Testis (tissue), 3 donors: Measurements from ENCODE around the gene TMEM151A. TPM values are rescaled to one million over a fixed set of nuclear protein-coding genes. Genes with fewer than 3 reads are reported as not detected.

Experiments used
- DNase-seq: peaks from one replicate; pipeline ENCODE4 v3.0.0-alpha.2; 2019
- H3K27ac ChIP-seq, 2 donors: fragments of 200-600 bp; sonication (generic); one replicate each; pipeline ENCODE4 v1.5.1; 2019
- H3K27me3 ChIP-seq: fragments of 200-600 bp; sonication (generic); one replicate; pipeline ENCODE4 v1.5.1; 2019
- H3K36me3 ChIP-seq: fragments of 200-600 bp; sonication (generic); one replicate; pipeline ENCODE4 v1.5.1; 2017; ENCODE audit warnings: low read depth; ENCODE audit errors: missing control alignments
- H3K4me1 ChIP-seq: fragments of 200-600 bp; sonication (generic); one replicate; pipeline ENCODE4 v1.5.1; 2019
- H3K4me3 ChIP-seq, 2 donors: fragments of 200-600 bp; sonication (generic); one replicate each; pipeline ENCODE4 v1.5.1; 2017 to 2019
- H3K9me3 ChIP-seq: fragments of 200-600 bp; sonication (generic); one replicate; pipeline ENCODE4 v1.5.1; 2017
- CTCF ChIP-seq, 3 experiments: fragments of 450-650 bp in 2 of 3; fragments of 200-600 bp in 1 of 3; sonication (generic) in 1 of 3; IDR thresholded peaks; one replicate each; pipeline ENCODE4 v1.5.1; 2016 to 2019; ENCODE audit warnings: antibody characterized with exemption in 3 of 3, mild to moderate bottlenecking in 2 of 3, moderate library complexity in 1 of 3
- POLR2A ChIP-seq: fragments of 450-650 bp; IDR thresholded peaks from one replicate; pipeline ENCODE4 v1.6.1; 2017; ENCODE audit warnings: antibody characterized with exemption, mild to moderate bottlenecking, moderate library complexity
- WGBS, 2 donors: methylation state at CpG; one replicate each; pipeline ENCODE4 v1.1.5; 2018; 5-methylcytosine and 5-hydroxymethylcytosine counted together
- intact Hi-C: fragments of 100-400 bp; cut with DNase I; formaldehyde crosslinking; loops from one replicate; pipeline ENCODE4 v1.15.1; 2023; ENCODE audit warnings: low total_unique reads
- polyA plus RNA-seq: library from polyadenylated mRNA; stranded (reverse); fragments of 350-450 nt; fragmentation: Illumina TruSeq; extraction: RNeasy Lipid Tissue Mini Kit (QIAGEN cat#74804); gene quantifications from one replicate; pipeline ENCODE4 v1.2.3, GENCODE V29; 2014; ENCODE audit warnings: low read depth, low replicate concordance; ENCODE audit not compliant: insufficient read depth
- total RNA-seq, 2 donors: library from RNA; depleted of rRNA; stranded (reverse); fragments of >200 nt; gene quantifications; one replicate each; pipeline ENCODE4 v1.2.3, GENCODE V29; 2016

The TMEM151A gene
- total and polyA plus RNA-seq, 3 donors from 2014 or later, result 0.90 to 1.7 (median 1.4) TPM

DNA sequence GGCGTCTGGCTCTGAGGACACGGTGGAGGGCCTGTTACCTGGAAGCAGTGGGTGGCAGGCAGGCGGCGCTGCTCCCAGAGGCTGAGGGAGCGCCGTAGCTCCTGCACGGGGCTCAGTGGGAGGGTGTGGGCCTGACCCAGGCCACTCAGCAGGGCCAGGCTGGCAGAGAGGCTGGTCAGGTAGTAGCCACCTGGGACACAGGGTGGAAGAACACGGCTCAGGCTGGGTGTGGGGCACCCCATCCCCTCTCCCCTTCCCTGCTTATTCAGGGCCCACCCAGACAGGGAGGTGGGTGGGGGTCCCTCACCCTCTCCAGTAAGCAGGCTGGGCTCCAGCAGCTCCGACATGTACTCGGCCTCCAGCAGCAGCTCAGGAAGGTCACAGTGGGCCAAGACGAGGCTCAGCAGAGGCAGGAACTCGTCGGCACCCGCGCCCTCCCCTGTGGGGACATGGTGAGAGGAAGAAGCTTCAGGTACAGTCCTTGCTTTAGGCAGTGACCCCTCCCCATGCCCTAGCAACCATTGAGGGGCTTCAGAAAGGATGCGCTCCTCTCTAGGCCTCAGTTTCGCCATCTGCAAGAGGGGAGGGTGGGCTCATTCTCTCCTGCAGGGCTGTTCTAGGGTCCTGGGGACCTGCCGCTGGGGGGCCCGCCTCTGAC, 41.7 kb downstream of the TMEM151A start:
- no peak for TF ChIP-seq CTCF (IDR thresholded peaks at IDR 0.05)
- no peak for TF ChIP-seq POLR2A
- Histone ChIP-seq H3K27ac (no peak overlapping the region), H3K4me1 (peaks cover 18% of the 10 kb centered on the region), H3K27me3 (no peaks in the 10 kb centered on the region), H3K9me3 (no peaks in the 10 kb centered on the region), H3K36me3 (no peaks in the 10 kb centered on the region), H3K4me3 (no peak overlapping the region)
- 91 to 92% methylated on average over 6 to 17 of the region's 19 CpGs for WGBS, 2 donors
- intact Hi-C loops, result no loop called here
- no peak for DNase-seq

DNA sequence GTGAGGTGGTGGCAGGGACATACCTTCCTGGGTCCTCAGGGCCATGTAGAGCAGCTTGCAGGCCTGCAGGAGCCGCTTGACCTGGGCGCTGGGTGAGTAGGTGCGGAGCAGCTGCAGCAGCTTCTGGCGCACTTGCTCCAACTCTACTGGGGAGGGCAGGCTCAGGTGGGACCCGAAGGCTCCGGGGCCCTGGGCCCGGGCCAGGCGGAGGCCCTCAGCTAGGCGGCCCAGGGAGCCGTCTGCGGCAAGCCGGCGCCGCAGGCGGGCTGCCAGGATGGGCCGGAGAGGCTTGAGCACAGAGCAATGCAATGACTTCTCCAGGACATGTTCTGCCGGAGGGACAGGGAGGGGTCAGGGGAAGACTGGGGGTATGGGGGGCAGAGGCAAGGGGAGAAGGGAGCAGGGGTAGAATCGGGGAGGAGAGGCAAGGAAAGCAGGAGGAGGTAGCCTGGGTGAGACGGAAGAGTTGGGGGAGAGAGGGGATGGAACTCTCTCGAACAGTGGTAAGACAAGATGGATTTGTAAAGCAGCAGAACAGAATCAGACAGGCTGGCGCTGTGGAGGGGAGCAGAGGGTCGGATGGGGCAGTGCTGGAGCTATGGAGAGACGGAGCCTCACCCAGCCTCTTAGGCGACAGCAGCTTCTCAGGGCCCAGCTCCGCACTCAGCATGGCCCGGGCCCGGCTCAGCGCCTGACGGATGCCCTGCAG, 42.4 kb downstream of the TMEM151A start:
- intact Hi-C loops, result no loop called here
- TF ChIP-seq POLR2A, result no peak
- no peak for TF ChIP-seq CTCF (IDR thresholded peaks at IDR 0.05)
- H3K4me1 ChIP-seq, result peaks cover 14% of the 10 kb centered on the region
- H3K36me3 ChIP-seq, result no peaks in the 10 kb centered on the region
- no peaks in the 10 kb centered on the region for H3K27me3 ChIP-seq
- no peak for DNase-seq
- H3K27ac ChIP-seq, result no peak overlapping the region
- no peaks in the 10 kb centered on the region for H3K9me3 ChIP-seq
- whole genome bisulfite sequencing, 2 donors, result 91% methylated on average over 14 to 29 of the region's 29 CpGs
- no peak overlapping the region for H3K4me3 ChIP-seq

DNA sequence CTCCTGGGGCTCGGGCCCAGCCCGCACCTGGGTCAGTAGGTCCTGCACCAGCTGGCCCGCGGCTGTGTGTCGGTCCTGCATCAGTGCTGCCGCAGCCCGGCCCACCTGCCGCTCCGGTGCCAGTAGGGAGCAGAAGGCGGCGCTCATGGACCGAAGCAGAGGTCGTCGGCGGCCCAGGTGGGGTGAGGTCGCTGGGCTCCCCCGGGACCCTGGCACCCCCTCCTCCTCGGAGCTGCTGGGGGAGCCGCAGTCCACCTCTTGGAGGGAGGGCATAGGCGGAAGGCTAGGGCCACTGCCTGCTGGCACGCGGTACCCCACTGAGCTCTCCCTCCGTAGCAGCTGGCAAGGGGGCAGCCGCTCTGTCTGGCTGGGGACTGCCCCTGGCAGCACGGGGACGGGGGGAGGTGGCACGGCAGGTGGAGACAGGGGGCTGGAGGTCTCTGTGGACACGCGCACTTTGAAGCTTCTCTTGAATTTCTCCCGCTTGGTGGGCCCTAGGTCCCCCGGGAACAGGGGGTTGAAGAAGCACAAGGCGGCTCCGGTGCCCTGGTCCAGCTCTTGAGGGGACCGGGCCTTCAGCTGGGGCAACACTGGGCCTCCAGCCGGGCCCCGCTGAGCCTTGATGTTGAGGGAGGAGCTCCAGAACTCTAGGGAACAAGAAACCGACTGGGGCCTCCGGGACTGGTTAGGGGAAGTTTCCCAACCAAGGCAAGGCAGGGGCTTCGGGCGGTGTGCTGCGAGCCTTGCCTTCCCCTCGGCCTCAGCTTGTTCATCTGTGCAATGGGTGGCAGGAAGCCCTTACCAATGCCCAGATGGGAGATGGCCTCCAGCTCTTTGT, 43.1 kb downstream of the TMEM151A start:
- Histone ChIP-seq H3K27ac (no peak overlapping the region), H3K4me1 (peaks cover 14% of the 10 kb centered on the region), H3K27me3 (no peaks in the 10 kb centered on the region), H3K4me3 (no peak overlapping the region), H3K36me3 (no peaks in the 10 kb centered on the region), H3K9me3 (no peaks in the 10 kb centered on the region)
- 71 to 79% methylated on average over 13 to 27 of the region's 42 CpGs for WGBS, 2 donors
- no peak for TF ChIP-seq CTCF (IDR thresholded peaks at IDR 0.05)
- no peak for TF ChIP-seq POLR2A
- intact Hi-C loops, result no loop called here
- no peak for DNase-seq

- Histone ChIP-seq H3K9me3 (no peaks in the 10 kb centered on the region), H3K27me3 (no peaks in the 10 kb centered on the region), H3K36me3 (no peaks in the 10 kb centered on the region), H3K4me3 (peak overlapping the region; percentile 21 to 39), H3K4me1 (peaks cover 14% of the 10 kb centered on the region), H3K27ac (no peak overlapping the region)
- no peak for TF ChIP-seq POLR2A
- TF ChIP-seq CTCF (IDR thresholded peaks at IDR 0.05), result no peak
- DNase-seq, result no peak
- intact Hi-C loops, result no loop called here
- WGBS, 2 donors, result 26 to 32% methylated on average over 6 to 35 of the region's 35 CpGs
Measured at GRCh38 chr11:66335531-66336233, 44.0 kb downstream of the TMEM151A start.
